Erythroblast (primary cell): Measurements from ENCODE around the gene GPR37L1.

ENCODE experiments used
- DNase-seq, 2 experiments: peaks; one replicate each; lab custom pipeline; 2025; lab: John Stamatoyannopoulos, UW
- GATA1 ChIP-seq: IDR thresholded peaks from 2 replicates; pipeline ENCODE4 v1.6.1; 2011; ENCODE audit warnings: low read depth, mild to moderate bottlenecking, control low read depth, low read length, moderate library complexity
- POLR2A ChIP-seq: IDR thresholded peaks from 2 replicates; pipeline ENCODE4 v1.6.1; 2011; ENCODE audit warnings: mild to moderate bottlenecking, low read length

The GPR37L1 gene

GRCh38 chr1:202121006-202121405 lies 1.7 kb upstream of the GPR37L1 start:
- TF ChIP-seq POLR2A = no peak
- no peak for TF ChIP-seq GATA1
- DNase-seq = no peak

- DNase-seq = no peak
- no peak for TF ChIP-seq POLR2A
- TF ChIP-seq GATA1 = no peak
These were observed 658 bp downstream of the GPR37L1 start for GRCh38 chr1:202123336-202123813.

GRCh38 chr1:202124142-202124541 lies 1.4 kb downstream of the GPR37L1 start:
- no peak for DNase-seq
- TF ChIP-seq GATA1 (no peak), POLR2A (no peak)

GRCh38 chr1:202125611-202126010 lies 2.9 kb downstream of the GPR37L1 start:
- TF ChIP-seq POLR2A (no peak), GATA1 (no peak)
- no peak for DNase-seq

GRCh38 chr1:202126426-202126825 lies 3.7 kb downstream of the GPR37L1 start:
- no peak for DNase-seq
- TF ChIP-seq GATA1 (no peak), POLR2A (no peak)

- TF ChIP-seq POLR2A (no peak), GATA1 (no peak)
- no peak for DNase-seq
These were observed 4.3 kb downstream of the GPR37L1 start for GRCh38 chr1:202127061-202127460.

- TF ChIP-seq GATA1 (no peak), POLR2A (no peak)
- no peak for DNase-seq
These were observed 5.3 kb downstream of the GPR37L1 start for GRCh38 chr1:202127836-202128622.

GRCh38 chr1:202129453-202130296 lies 7.0 kb downstream of the GPR37L1 start:
- no peak for DNase-seq
- no peak for TF ChIP-seq GATA1
- no peak for TF ChIP-seq POLR2A

GRCh38 chr1:202130297-202130721 lies 7.6 kb downstream of the GPR37L1 start:
- TF ChIP-seq GATA1 = no peak
- TF ChIP-seq POLR2A = no peak
- no peak for DNase-seq

GRCh38 chr1:202130816-202131522 lies 8.3 kb downstream of the GPR37L1 start:
- TF ChIP-seq POLR2A = no peak
- no peak for TF ChIP-seq GATA1
- DNase-seq = no peak

- DNase-seq = no peak
- TF ChIP-seq POLR2A = no peak
- no peak for TF ChIP-seq GATA1
These were observed 9.5 kb downstream of the GPR37L1 start for GRCh38 chr1:202131956-202132821.

GRCh38 chr1:202133001-202133400 lies 10.3 kb downstream of the GPR37L1 start:
- no peak for DNase-seq
- TF ChIP-seq GATA1 = no peak
- TF ChIP-seq POLR2A = no peak
